Keratinocyte (primary cell): ENCODE results near the gene RNF144A.

Source experiments
- CTCF ChIP-seq, 3 experiments: IDR thresholded peaks in 1 of 3; conservative IDR thresholded peaks in 1 of 3; optimal IDR thresholded peaks in 1 of 3; 2 replicates in 2 of 3; 3 replicates in 1 of 3; pipeline versions ENCODE3 to v1.5.1; 2011; ENCODE audit warnings: low read length in 3 of 3, mild to moderate bottlenecking in 3 of 3, moderate library complexity in 2 of 3, control low read depth in 1 of 3, inconsistent platforms in 1 of 3; ENCODE audit not compliant: insufficient read depth in 2 of 3; ENCODE audit errors: extremely low read depth in 1 of 3
- EZH2 ChIP-seq: IDR thresholded peaks from one replicate; pipeline ENCODE4 v1.6.1; 2012; ENCODE audit warnings: inconsistent platforms, mild to moderate bottlenecking, low read length, moderate library complexity

GRCh38 chr2:6878549-6878948 lies 38.7 kb upstream of the RNF144A start:
- no peak for TF ChIP-seq CTCF (optimal IDR thresholded peaks at IDR 0.05 in 1 of 3, IDR thresholded peaks at IDR 0.05 in 1 of 3, conservative IDR thresholded peaks at IDR 0.05 in 1 of 3; ENCODE audit: extremely low read depth in 1 of 3, insufficient read depth in 2 of 3, low read length in 3 of 3)
- no peak for TF ChIP-seq EZH2
